ENCODE measurements around the gene TIGIT. TPM values are rescaled to one million over a fixed set of nuclear protein-coding genes. Genes with fewer than 3 reads are reported as not detected.

Gene TIGIT
- total RNA-seq, 1 experiment from 2014 or later = 1.2 TPM

Other genes starting within 250 kb of the TIGIT start
- gene CCDC191, start 237.5 kb upstream of the TIGIT start, total RNA-seq (2014; rRNA removed; shearing (Covaris generic); ENCODE audit: low replicate concordance) = 2.8 and 9.4 TPM in 2 replicates
- gene QTRT2, start 237.3 kb upstream of the TIGIT start, total RNA-seq (2014; rRNA removed; shearing (Covaris generic); ENCODE audit: low replicate concordance) = 27.1 and 56.9 TPM in 2 replicates
- gene DRD3, start 115.0 kb upstream of the TIGIT start, total RNA-seq (2014; rRNA removed; shearing (Covaris generic); ENCODE audit: low replicate concordance) = not detected in 2 replicates
- not detected in 2 replicates for gene ZNF80, start 56.5 kb upstream of the TIGIT start, total RNA-seq (2014; rRNA removed; shearing (Covaris generic); ENCODE audit: low replicate concordance)